NT2/D1 (cell line): ENCODE results near the gene ASB6.

Source experiments
- SUZ12 ChIP-seq: IDR thresholded peaks from 2 replicates; pipeline ENCODE4 v1.6.1; 2011; ENCODE audit not compliant: insufficient read length, insufficient read depth; ENCODE audit errors: extremely low read depth
- YY1 ChIP-seq: IDR thresholded peaks from 2 replicates; pipeline ENCODE4 v1.6.1; 2011; ENCODE audit not compliant: insufficient read length, insufficient read depth
- ZNF274 ChIP-seq: IDR thresholded peaks from 2 replicates; pipeline ENCODE4 v1.6.1; 2011; ENCODE audit warnings: mild to moderate bottlenecking, low read depth, low read length

DNA sequence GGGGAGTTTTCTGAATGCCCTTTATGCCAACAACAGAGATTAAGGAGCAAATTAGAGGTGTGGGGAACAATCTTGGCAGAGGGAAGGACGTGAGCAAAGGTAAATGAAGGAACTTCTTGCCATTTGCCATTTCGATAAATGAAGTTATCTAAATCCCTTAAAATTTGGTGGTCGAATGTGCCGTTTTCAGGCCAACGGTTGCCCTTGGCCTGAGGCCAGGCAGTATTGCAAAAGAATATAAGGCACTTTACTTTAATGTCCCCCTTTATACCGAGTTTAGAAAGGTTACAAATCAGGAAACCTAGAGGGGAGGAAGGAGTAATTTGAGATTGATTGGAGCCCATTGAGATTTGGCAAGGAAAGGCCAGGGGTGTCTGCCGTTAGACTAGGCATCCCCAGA, 47.3 kb downstream of the ASB6 start:
- TF ChIP-seq YY1 (no peak), ZNF274 (no peak), SUZ12 (no peak)
